ENCODE results near the gene FGF23. TPM values are rescaled to one million over a fixed set of nuclear protein-coding genes. Genes with fewer than 3 reads are reported as not detected.

FGF23 gene
- total and polyA plus RNA-seq, 7 donors: not detected

- H3K36me3 ChIP-seq (ENCODE audit: insufficient read depth in 1 of 2, low read depth in 1 of 2): no peaks in the 10 kb centered on the region
- no peak overlapping the region for H3K4me3 ChIP-seq
- ATAC-seq: no peak
- 60 to 68% (median 62%) methylated on average over 2 of the region's 2 CpGs for WGBS, 3 donors
- intact Hi-C loops (cut with DNase I): no loop called here
- no peak for DNase-seq
- H3K9me3 ChIP-seq: no peaks in the 10 kb centered on the region
- no peaks in the 10 kb centered on the region for H3K4me1 ChIP-seq
- no peak overlapping the region for H3K27ac ChIP-seq
- no peaks in the 10 kb centered on the region for H3K27me3 ChIP-seq (ENCODE audit: insufficient read depth in 3 of 3, low read length in 2 of 3)
- TF ChIP-seq, protein P1, sequence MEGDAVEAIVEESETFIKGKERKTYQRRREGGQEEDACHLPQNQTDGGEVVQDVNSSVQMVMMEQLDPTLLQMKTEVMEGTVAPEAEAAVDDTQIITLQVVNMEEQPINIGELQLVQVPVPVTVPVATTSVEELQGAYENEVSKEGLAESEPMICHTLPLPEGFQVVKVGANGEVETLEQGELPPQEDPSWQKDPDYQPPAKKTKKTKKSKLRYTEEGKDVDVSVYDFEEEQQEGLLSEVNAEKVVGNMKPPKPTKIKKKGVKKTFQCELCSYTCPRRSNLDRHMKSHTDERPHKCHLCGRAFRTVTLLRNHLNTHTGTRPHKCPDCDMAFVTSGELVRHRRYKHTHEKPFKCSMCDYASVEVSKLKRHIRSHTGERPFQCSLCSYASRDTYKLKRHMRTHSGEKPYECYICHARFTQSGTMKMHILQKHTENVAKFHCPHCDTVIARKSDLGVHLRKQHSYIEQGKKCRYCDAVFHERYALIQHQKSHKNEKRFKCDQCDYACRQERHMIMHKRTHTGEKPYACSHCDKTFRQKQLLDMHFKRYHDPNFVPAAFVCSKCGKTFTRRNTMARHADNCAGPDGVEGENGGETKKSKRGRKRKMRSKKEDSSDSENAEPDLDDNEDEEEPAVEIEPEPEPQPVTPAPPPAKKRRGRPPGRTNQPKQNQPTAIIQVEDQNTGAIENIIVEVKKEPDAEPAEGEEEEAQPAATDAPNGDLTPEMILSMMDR (IDR thresholded peaks at IDR 0.05): no peak
These were observed 9.2 kb upstream of the FGF23 start for GRCh38 chr12:4388662-4389061.

GRCh38 chr12:4388032-4388431 lies 8.5 kb upstream of the FGF23 start:
- TF ChIP-seq, protein P1 (IDR thresholded peaks at IDR 0.05): no peak
- no peaks in the 10 kb centered on the region for H3K4me1 ChIP-seq
- H3K4me3 ChIP-seq: no peak overlapping the region
- intact Hi-C loops (cut with DNase I): no loop called here
- ATAC-seq (no peak), DNase-seq (no peak)
- no peaks in the 10 kb centered on the region for H3K9me3 ChIP-seq
- H3K27me3 ChIP-seq (ENCODE audit: insufficient read depth in 3 of 3, low read length in 2 of 3): no peaks in the 10 kb centered on the region
- WGBS, 3 donors: 64 to 75% (median 72%) methylated on average over 1 of the region's 1 CpG
- H3K36me3 ChIP-seq (ENCODE audit: insufficient read depth in 1 of 2, low read depth in 1 of 2): no peaks in the 10 kb centered on the region
- no peak overlapping the region for H3K27ac ChIP-seq

DNA sequence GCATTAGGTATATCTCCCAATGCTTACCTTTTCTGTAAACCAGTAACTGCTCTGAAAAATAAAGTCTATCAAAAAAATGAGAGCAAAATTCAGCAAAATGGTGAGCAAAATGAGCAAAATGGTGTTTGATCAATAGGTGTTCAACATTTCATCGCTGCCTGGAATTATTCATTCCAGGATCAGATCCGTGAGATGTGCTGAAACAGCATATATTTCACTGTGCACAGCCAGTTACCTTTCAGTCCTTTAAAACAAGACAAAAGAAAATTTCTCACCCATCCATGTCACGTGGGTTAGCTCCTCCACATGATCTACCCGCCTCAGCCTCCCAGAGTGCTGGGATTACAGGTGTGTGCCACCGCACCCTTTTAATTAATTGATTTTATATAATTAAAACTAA lies 8.1 kb upstream of the FGF23 start:
- intact Hi-C loops (cut with DNase I): no loop called here
- Histone ChIP-seq H3K27ac (no peak overlapping the region), H3K36me3 (ENCODE audit: insufficient read depth in 1 of 2, low read depth in 1 of 2) (no peaks in the 10 kb centered on the region), H3K27me3 (ENCODE audit: insufficient read depth in 3 of 3, low read length in 2 of 3) (no peaks in the 10 kb centered on the region), H3K4me1 (no peaks in the 10 kb centered on the region), H3K4me3 (no peak overlapping the region), H3K9me3 (no peaks in the 10 kb centered on the region)
- WGBS, 3 donors: 81 to 86% (median 85%) methylated on average over 5 of the region's 5 CpGs
- DNase-seq (no peak), ATAC-seq (no peak)
- TF ChIP-seq, protein P1 (IDR thresholded peaks at IDR 0.05): no peak

DNA sequence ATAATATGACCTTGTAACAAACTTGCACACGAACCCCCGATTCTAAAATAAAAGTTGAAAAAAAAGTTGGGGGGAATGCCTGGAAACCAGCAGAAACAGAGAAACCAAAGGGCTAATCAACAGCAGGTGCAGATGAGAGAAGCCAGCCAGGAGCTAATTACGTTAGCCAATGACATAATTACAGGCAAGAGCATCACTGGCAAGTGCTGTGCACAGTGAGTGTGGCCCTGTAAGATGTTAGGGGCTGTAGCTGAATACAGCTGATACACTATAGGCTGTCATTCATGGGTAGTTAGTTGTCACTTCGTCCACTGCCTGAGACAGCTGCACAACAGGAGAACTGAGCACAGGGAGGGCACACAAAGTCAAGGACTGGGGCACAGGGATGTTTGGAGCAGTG lies 7.3 kb upstream of the FGF23 start:
- no peak for ATAC-seq
- intact Hi-C loops (cut with DNase I): no loop called here
- Histone ChIP-seq H3K36me3 (ENCODE audit: insufficient read depth in 1 of 2, low read depth in 1 of 2) (no peaks in the 10 kb centered on the region), H3K4me1 (no peaks in the 10 kb centered on the region), H3K27ac (no peak overlapping the region), H3K9me3 (no peaks in the 10 kb centered on the region), H3K27me3 (ENCODE audit: insufficient read depth in 3 of 3, low read length in 2 of 3) (peaks cover 0 to 2% (median 0%) of the 10 kb centered on the region in 3 donors), H3K4me3 (no peak overlapping the region)
- DNase-seq: no peak
- TF ChIP-seq, protein P1 (IDR thresholded peaks at IDR 0.05): no peak
- 61 to 76% (median 65%) methylated on average over 4 of the region's 4 CpGs for WGBS, 3 donors

GRCh38 chr12:4383304-4383865 lies 3.9 kb upstream of the FGF23 start:
- TF ChIP-seq, protein P1 (IDR thresholded peaks at IDR 0.05): no peak
- Histone ChIP-seq H3K27ac (no peak overlapping the region), H3K36me3 (ENCODE audit: insufficient read depth in 1 of 2, low read depth in 1 of 2) (no peaks in the 10 kb centered on the region), H3K4me1 (no peaks in the 10 kb centered on the region), H3K27me3 (ENCODE audit: insufficient read depth in 3 of 3, low read length in 2 of 3) (peaks cover 0 to 2% (median 0%) of the 10 kb centered on the region in 3 donors), H3K4me3 (no peak overlapping the region), H3K9me3 (no peaks in the 10 kb centered on the region)
- DNase-seq (no peak), ATAC-seq (peak in 1 of 4 donors; percentile 34)
- WGBS, 3 donors: 70 to 76% (median 71%) methylated on average over 8 of the region's 8 CpGs
- intact Hi-C loops (cut with DNase I): no loop called here

Data from psoas muscle (tissue), 8 donors.